ENCODE measurements around the gene ZSWIM6.

DNA sequence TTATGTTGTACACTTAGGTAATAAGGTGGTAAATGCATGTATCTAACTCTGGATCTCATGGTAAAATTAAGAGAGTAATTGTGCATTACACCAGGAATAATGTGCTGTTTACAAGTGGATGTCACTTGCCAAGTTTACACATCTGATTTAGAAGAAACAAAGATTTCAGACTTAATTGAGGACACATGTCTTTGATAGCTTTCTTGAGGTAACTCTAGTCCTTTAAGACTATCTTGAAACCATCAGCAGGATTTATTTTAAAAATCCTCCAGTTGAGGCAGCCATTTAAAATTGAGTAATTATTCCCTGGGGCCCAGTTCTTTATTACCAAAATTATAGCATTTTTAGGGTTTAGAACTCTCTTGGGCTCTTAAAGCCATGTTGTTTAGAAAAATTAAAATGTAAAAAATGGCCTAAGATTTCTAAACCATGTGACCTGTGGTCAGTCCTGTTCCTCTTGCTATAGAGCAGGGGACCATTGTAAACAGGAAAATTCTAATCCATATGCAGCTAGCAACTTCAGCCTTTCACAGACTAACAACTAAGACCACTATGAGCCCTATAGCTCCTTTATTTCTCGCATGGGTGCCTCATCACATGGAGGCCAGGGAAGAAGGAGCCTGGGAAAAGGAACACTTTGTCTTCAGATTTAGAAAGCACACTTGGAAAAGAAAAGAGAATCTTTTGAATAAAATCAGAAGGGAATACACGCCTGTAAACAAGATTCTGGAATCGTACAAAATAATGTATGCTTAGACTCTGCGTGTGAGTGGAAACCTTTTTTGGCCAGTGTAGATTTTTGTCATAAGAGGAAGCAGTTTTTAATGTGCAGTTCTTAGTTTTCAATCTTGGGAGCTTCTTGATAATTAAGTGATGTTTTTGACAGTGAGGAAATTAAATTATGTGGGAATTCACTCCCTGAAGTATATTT, 71.2 kb downstream of the ZSWIM6 start:
- no peak for TF ChIP-seq REST (IDR thresholded peaks at IDR 0.05; ENCODE audit: insufficient read depth in 1 of 2, low read depth in 2 of 2, low read length in 1 of 2)
- no peak for TF ChIP-seq CTCF (IDR thresholded peaks at IDR 0.05)
- no peak for TF ChIP-seq POLR2AphosphoS5 (IDR thresholded peaks at IDR 0.05; ENCODE audit: low read depth, low read length)
